Tibial nerve (tissue), 3 donors: ENCODE measurements around the gene TSHZ2.

Source experiments
- CTCF ChIP-seq, 5 experiments: fragments of 200-600 bp in 3 of 5; fragments of 450-650 bp in 2 of 5; sonication (generic) in 3 of 5; IDR thresholded peaks; one replicate each; pipeline ENCODE4 v1.5.1; 2016 to 2019; ENCODE audit warnings: antibody characterized with exemption in 5 of 5, mild to moderate bottlenecking in 3 of 5, moderate library complexity in 2 of 5
- POLR2A ChIP-seq, 2 donors: fragments of 450-650 bp; IDR thresholded peaks; one replicate each; pipeline ENCODE4 v1.6.1; 2017; ENCODE audit warnings: antibody characterized with exemption in 2 of 2, mild to moderate bottlenecking in 2 of 2, moderate library complexity in 2 of 2

GRCh38 chr20:53463101-53463972 lies 491.2 kb downstream of the TSHZ2 start:
- TF ChIP-seq CTCF (IDR thresholded peaks at IDR 0.05) (no peak), POLR2A (IDR thresholded peaks at IDR 0.05) (no peak)
